Effector CD4-positive, alpha-beta T cell (primary cell): ENCODE measurements around the gene FBXW9.
"Not testable (repeated sequence)": the region's sequence is repeated elsewhere in the genome, so short reads cannot be mapped to it uniquely, and the experiment has no call there.

ENCODE experiments used
- DNase-seq: peaks from one replicate; pipeline ENCODE4 v3.0.0-alpha.2; 2020

FBXW9 gene

DNA sequence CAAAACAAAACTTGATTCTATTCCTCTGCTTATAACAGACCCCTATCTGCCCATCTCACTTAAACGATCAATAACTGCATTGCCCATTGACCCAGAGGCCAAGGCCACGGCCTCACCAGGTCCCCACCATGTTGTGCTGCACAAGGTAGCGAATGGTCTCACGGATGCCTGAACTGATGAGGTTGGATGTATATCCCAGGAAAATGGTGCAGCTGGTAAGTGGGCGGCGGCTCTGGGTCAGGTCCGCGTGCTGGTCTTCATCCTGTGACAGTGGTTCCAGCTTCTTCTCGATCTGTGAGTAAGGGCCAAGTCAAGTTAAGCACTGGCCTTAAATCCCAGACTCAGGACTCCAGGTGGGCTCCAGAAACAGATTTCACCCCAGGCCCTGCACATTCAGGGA is 16.4 kb downstream of the FBXW9 start:
- DNase-seq, result no peak

DNA sequence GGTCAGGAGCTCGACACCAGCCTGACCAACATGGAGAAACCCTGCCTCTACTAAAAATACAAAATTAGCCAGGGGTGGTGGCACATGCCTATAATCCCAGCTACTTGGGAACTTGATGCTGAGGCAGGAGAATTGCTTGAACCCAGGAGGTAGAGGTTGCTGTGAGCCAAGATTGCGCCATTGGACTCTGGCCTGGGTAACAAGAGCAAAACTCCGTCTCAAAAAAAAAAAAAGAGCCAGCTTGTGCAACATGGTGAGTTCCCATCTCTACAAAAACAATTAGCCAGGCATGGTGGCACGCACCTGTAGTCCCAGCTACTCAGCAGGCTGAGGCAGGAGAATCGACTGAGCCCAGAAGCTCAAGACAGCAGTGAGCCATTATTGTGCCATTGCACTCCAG is 18.4 kb downstream of the FBXW9 start:
- not testable (repeated sequence) for DNase-seq

- no peak for DNase-seq
Observed at GRCh38 chr19:12676928-12677327, 19.5 kb downstream of the FBXW9 start.

DNA sequence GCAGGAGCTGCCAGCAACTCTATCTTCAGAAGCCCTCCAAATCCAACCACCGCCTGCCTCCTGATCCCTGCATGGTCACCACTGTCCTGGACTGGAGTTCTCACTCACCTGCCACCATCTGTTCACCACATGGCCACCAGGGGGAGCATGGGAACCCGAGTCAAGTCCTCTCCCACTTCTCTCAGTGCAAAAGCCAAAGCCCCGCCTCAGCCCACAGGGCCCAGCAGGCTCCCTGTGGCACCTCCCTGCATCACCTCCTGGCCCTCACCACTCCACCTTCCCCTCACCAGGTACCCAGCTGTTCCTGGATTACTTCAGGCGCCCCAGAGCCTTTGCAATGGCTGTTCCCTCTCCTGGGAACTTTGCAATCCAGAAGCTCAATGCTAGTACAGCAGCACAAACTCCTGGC is 20.0 kb downstream of the FBXW9 start:
- peak; percentile 78 for DNase-seq

- DNase-seq, result no peak
Observed at GRCh38 chr19:12675940-12676339, 20.5 kb downstream of the FBXW9 start.

DNA sequence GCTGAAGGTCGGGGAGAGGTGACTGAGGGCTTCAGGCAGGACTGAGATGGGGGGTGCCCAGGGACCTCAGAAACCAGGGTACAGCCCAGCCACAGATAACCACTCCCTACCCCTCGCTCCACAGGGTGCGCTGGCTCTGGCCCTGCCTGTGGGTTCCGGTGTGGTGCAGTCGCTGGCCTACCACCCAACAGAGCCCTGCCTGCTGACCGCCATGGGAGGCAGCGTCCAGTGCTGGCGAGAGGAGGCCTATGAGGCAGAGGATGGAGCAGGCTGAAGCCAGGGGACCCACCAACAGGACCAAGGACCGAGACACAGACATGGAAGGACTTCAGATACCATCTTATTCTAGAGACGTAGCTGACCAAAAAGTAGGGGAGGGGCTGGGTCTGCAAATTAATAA is 21.0 kb downstream of the FBXW9 start:
- no peak for DNase-seq

DNA sequence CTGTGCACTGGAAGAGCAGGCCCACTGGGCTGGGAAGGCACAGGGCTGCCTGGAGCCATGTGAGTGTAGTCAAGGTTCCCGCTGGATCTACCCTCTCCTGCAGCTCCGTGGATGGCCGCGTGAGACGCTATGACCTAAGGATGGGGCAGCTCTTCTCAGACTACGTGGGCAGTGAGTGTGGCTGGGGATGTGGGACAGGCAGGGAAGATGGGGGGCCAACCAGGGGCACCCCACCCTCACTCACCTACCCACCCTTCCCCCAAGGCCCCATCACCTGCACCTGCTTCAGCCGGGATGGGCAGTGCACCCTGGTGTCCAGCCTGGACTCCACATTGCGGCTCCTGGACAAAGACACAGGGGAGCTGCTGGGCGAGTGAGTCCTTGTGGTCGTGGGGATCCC is 23.7 kb downstream of the FBXW9 start:
- no peak for DNase-seq

GRCh38 chr19:12670159-12670928 is 26.1 kb downstream of the FBXW9 start:
- no peak for DNase-seq

- DNase-seq, result peak; percentile 68
Observed at GRCh38 chr19:12669270-12670158, 26.9 kb downstream of the FBXW9 start.

- peak; percentile 69 for DNase-seq
Observed at GRCh38 chr19:12668932-12669269, 27.5 kb downstream of the FBXW9 start.

- no peak for DNase-seq
Observed at GRCh38 chr19:12668346-12668745, 28.1 kb downstream of the FBXW9 start.

- no peak for DNase-seq
Observed at GRCh38 chr19:12667731-12668302, 28.6 kb downstream of the FBXW9 start.

DNA sequence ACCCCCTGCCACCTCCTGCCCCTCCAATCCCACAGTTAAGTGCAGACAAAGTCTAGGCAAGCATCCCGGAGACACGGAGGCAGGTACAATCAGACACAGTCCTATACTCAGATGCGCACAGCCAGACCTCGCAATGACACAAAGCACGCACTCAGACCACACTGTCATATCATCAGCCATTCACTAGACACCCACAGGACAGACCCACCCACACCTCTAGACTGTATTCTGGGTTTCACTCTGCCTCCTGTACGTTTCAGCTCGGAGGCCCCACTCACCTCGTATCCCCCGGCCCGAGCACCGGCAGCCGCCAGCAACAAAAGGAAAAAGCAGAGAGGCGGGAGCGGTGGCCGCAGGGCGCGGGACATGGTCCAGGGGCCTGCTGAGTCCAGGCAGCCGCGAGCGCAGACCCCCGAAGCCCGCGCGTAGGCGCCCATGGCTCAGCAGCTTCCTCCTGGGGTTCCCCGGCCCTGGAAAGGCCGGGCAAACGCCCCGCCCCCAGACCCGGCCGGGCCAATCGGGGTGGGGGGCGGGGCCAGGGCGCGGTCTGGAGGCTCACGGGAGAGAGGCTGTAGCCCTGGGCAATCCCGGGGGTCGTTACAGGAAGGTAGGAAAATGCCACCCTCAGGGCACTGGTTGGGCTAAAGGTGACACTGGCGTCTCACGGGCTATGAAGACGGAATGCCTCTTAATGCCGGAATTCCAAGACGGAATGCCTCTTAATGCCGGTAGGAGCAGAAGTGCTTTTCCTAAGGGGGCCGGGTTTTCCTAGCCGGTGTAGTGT is 30.0 kb downstream of the FBXW9 start, which contains the start of the genes MAN2B1 and WDR83:
Gene MAN2B1, minus strand, starts transcription at position 478 of the 784 bp plus-strand sequence. Its CDS starts 41 bp downstream, at position 437.
Gene WDR83, plus strand, starts transcription at position 543 of the 784 bp plus-strand sequence. CDS start 2,984 bp downstream, outside the sequence.
- peak; percentile 72 for DNase-seq

DNA sequence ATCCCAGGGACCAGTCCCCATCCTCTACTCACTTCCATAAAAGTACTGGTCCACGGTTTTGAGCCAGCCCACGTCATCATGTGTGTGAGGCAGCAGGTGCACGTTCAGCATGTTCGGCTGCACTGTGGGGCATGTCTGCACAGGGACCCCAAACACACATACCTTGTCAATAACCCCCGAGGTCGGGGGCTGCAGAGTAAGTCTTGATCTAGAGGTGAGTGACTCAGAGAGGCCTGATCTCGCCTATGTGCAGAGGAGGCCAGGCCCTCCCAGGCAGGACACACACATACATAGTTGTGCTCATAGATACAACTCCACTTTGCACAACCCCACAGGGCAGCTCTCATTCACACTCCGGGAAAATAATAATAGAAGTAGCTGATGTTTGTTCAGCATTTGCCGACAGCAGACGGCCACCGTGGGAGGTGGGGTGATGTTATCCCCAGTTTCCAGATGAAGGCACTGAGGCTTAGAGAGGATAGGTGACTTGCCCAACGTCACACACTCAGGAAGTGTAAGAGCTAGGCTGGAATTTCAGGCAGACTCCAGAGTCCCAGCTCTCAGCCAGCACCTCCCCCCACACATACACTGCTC is 30.7 kb downstream of the FBXW9 start:
- no peak for DNase-seq

GRCh38 chr19:12665281-12665573 is 31.2 kb downstream of the FBXW9 start:
- peak; percentile 36 for DNase-seq

DNA sequence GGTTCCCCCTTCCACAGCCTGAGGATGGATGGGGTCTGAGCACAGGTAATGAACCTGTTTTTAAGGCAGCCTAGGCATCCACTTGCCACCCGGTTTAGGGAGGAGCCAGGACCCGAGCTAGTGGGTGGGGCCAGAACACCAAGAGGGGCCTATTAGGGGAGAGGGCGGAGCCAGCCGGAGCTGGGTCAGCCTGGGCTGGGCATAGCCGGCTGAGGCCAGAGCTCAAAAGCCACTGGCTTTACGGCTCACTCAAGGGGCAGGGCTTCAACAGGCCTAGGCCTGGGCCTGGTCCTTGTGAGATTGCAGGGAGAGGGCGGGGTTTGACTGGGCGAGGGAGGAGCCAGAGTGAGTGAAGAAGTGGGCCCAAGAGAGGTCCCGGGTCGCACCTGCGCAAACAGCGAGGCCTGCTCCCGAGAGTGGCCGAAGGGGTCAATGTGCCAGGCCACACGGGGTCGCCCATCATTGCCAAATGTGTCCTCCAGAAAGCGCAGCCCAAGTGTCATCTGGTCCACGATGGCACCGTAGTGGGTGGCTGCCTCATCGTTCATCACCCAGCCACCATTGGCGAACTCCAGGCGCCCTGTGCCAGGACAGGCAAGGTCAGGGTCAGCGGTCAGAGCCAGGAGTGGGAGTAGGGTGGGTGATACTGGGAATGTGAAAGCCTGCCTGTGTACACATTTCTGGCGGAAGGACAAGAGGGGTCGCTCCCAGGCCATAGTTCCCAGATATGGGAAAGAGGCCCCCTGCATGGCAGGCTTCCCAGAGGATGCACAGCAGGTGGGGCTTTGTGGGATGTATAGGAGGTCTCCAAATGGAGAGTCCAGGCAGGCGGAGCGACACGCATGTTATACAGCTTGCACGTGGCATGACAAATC is 31.8 kb downstream of the FBXW9 start:
- DNase-seq, result no peak

GRCh38 chr19:12660980-12661379 is 35.5 kb downstream of the FBXW9 start:
- no peak for DNase-seq

- DNase-seq, result no peak
Observed at GRCh38 chr19:12657966-12658365, 38.5 kb downstream of the FBXW9 start.

DNA sequence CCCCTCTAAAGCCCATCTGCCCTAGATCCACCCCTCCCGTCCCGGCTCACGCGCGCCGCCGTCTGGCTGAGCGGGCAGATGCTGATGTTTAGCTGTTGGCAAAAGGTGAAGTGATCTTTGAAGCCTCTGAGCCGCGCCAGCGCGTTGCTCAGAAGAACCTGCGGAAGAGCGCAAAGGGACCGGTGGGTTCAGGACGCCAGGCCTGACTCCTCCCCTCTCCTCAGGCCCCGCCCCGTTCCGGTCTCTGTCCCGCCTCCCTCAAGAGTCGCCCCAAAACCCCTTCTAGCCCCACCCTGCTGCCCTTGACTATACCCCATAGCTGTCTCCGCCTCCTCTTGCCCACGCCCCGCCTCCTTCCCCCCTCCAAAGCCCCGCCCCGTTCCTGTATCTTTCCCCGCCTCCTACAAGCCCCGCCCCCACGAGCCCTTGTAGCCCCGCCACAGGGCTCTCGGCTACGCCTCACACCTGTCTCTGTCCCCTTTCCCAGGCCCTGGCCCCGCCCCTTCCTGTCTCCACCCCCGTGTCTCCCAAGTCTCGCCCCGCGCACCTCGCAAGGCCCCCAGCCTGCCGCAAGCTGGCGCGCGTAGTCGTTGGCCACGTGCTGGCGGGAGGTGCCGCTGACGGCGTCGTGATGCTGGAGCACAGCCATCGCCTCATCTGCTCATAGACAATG is 39.4 kb downstream of the FBXW9 start:
- DNase-seq, result no peak

DNA sequence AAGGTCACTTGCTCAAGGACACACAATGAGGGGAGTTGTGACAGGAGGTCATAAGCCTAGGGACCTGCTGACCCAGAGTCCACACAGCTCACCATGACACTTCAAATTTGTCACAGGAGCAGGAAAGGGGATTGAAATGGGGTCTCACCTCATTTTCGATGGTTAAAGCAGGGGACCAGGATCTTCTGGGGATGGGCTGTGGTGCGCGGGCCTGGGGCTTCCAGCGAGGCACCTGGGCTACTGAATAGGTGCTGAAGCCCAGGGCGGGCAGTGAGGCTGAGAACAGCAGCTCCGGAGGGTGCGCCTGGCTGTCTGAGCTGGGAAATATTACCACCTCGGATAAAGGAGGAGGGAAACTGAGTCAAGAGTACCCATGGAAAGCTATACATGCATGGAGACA is 40.9 kb downstream of the FBXW9 start:
- no peak for DNase-seq

- no peak for DNase-seq
Observed at GRCh38 chr19:12652219-12652618, 44.2 kb downstream of the FBXW9 start.
